GM21515 (cell line): ENCODE data around the gene MSL2.
A peak's percentile ranks its signal among the peaks of the same experiment; 100 is the strongest.
"Not testable (repeated sequence)": the region's sequence is repeated elsewhere in the genome, so short reads cannot be mapped to it uniquely, and the experiment has no call there.

Source experiments
- ATAC-seq: cut with Tn5 transposase; IDR thresholded peaks from one replicate; pipeline ENCODE4 v1.9.1; 2021; ENCODE audit not compliant: unreplicated experiment

Gene MSL2

GRCh38 chr3:136193278-136194054, 2.7 kb downstream of the MSL2 start:
- no peak for ATAC-seq

GRCh38 chr3:136192831-136193230, 3.3 kb downstream of the MSL2 start:
- no peak for ATAC-seq

- not testable (repeated sequence) for ATAC-seq
Measured at GRCh38 chr3:136192195-136192594, 3.9 kb downstream of the MSL2 start.

GRCh38 chr3:136189859-136190617, 6.1 kb downstream of the MSL2 start:
- no peak for ATAC-seq

- no peak for ATAC-seq
Measured at GRCh38 chr3:136189043-136189442, 7.1 kb downstream of the MSL2 start.

GRCh38 chr3:136187868-136188267, 8.3 kb downstream of the MSL2 start:
- ATAC-seq: no peak

- no peak for ATAC-seq
Measured at GRCh38 chr3:136186846-136187245, 9.3 kb downstream of the MSL2 start.

- ATAC-seq: peak; percentile 53
Measured at GRCh38 chr3:136186344-136186743, 9.8 kb downstream of the MSL2 start.

GRCh38 chr3:136184703-136185102, 11.4 kb downstream of the MSL2 start:
- ATAC-seq: no peak

GRCh38 chr3:136181741-136182140, 14.4 kb downstream of the MSL2 start:
- ATAC-seq: no peak

GRCh38 chr3:136177876-136178275, 18.3 kb downstream of the MSL2 start:
- ATAC-seq: no peak

- no peak for ATAC-seq
Measured at GRCh38 chr3:136173939-136174490, 22.1 kb downstream of the MSL2 start.

GRCh38 chr3:136171097-136171542, 25.0 kb downstream of the MSL2 start:
- ATAC-seq: no peak

- ATAC-seq: not testable (repeated sequence)
Measured at GRCh38 chr3:136168236-136168635, 27.9 kb downstream of the MSL2 start.

GRCh38 chr3:136166507-136166906, 29.6 kb downstream of the MSL2 start:
- ATAC-seq: no peak

GRCh38 chr3:136163607-136164006, 32.5 kb downstream of the MSL2 start:
- not testable (repeated sequence) for ATAC-seq

GRCh38 chr3:136162322-136162721, 33.8 kb downstream of the MSL2 start:
- no peak for ATAC-seq

- no peak for ATAC-seq
Measured at GRCh38 chr3:136161516-136161915, 34.6 kb downstream of the MSL2 start.

- ATAC-seq: no peak
Measured at GRCh38 chr3:136152963-136153362, 43.2 kb downstream of the MSL2 start.

GRCh38 chr3:136152176-136152843, 43.8 kb downstream of the MSL2 start:
- ATAC-seq: no peak

- no peak for ATAC-seq
Measured at GRCh38 chr3:136151219-136151618, 44.9 kb downstream of the MSL2 start.
